ENCODE results near the gene LRRTM4. TPM values are rescaled to one million over a fixed set of nuclear protein-coding genes. Genes with fewer than 3 reads are reported as not detected.

LRRTM4 gene
- total RNA-seq, 1 experiment from 2014 or later, result 0.23 TPM

DNA sequence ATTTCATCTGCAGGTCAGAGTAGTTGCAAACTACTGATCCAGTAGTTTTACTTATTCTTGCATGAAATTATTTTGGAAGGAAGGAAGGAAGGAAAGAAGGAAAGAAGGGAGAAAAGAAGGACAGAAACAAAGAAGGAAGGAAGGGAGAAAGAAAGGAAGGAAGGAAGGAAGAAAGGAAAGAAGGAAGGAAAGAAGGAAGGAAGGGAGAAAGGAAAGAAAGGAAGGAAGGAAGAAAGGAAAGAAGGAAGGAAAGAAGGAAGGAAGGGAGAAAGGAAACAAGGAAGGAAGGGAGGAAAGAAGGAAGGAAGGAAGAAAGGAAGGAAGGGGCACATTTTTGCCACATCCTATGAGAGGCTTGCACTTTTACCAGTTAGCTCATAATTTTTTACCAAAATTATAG is 186.2 kb downstream of the LRRTM4 start:
- CTCF ChIA-PET, result no interaction called here

DNA sequence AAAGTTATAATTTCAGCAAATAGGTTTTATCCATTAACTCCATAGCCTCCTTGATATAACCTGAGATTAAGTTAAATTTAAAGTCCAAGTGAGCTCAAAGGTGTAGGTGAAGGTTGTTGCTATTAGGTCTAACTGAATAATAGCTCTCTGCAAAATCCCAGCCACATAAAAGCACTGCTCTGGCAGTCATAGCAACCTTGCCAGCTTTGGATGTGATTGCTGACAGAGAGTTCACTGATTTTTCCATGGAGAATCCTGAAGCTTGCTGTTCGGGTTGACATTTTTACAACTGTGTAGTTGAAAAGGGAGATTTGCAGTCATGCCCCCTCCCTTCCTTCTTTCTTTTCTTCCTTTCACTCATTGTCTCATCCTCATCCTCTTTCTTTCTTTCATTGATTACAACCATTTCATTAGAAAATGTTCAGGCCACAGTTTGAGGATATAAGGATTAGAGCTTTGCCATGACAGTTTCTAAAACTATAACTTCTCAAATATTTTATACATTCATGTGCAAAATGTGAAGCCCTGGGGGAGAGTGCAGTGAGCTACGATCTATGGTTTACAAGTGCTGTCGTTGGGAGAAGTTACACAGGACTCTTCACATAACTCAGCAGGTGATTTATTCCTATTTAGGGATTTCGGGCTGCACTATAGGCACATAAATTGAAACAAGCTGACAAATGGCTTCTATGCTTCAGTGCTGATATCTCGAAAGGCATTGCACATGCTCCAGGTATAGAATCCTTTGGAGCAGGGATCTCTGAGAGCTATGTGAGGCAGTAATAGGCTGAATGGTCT is 193.8 kb downstream of the LRRTM4 start:
- ChIA-PET CTCF (no interaction called here), POLR2A (no interaction called here)
- Histone ChIP-seq H3K27ac (ENCODE audit: low read length) (no peak overlapping the region), H3K9me3 (ENCODE audit: control insufficient read depth, insufficient read depth, low read depth, low read length) (no peaks in the 10 kb centered on the region), H3K36me3 (ENCODE audit: control insufficient read depth, insufficient read depth, low read length) (no peaks in the 10 kb centered on the region), H3K4me3 (ENCODE audit: low read depth in 2 of 2, low read length in 2 of 2) (no peak overlapping the region), H3K4me1 (ENCODE audit: control insufficient read depth, insufficient read depth, low read length) (no peaks in the 10 kb centered on the region), H3K27me3 (ENCODE audit: control insufficient read depth, insufficient read depth, low read length) (no peaks in the 10 kb centered on the region)
- BruUV-seq (replicated peaks), result no TSS peak
- DNase-seq (ENCODE audit: low read depth, low spot score) (no peak), ATAC-seq (no peak)
- in situ Hi-C loops (cut with HindIII; ENCODE audit: low pct_unique_long_range_greater_than_20kb, low sequenced_read_pairs), result no loop called here
- TF ChIP-seq, protein P1, sequence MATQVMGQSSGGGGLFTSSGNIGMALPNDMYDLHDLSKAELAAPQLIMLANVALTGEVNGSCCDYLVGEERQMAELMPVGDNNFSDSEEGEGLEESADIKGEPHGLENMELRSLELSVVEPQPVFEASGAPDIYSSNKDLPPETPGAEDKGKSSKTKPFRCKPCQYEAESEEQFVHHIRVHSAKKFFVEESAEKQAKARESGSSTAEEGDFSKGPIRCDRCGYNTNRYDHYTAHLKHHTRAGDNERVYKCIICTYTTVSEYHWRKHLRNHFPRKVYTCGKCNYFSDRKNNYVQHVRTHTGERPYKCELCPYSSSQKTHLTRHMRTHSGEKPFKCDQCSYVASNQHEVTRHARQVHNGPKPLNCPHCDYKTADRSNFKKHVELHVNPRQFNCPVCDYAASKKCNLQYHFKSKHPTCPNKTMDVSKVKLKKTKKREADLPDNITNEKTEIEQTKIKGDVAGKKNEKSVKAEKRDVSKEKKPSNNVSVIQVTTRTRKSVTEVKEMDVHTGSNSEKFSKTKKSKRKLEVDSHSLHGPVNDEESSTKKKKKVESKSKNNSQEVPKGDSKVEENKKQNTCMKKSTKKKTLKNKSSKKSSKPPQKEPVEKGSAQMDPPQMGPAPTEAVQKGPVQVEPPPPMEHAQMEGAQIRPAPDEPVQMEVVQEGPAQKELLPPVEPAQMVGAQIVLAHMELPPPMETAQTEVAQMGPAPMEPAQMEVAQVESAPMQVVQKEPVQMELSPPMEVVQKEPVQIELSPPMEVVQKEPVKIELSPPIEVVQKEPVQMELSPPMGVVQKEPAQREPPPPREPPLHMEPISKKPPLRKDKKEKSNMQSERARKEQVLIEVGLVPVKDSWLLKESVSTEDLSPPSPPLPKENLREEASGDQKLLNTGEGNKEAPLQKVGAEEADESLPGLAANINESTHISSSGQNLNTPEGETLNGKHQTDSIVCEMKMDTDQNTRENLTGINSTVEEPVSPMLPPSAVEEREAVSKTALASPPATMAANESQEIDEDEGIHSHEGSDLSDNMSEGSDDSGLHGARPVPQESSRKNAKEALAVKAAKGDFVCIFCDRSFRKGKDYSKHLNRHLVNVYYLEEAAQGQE (IDR thresholded peaks at IDR 0.05; ENCODE audit: insufficient read depth in 1 of 2, low read depth in 2 of 2, low read length in 1 of 2), result no peak
- TF ChIP-seq POLR2AphosphoS5 (IDR thresholded peaks at IDR 0.05; ENCODE audit: low read depth, low read length), result no peak
- TF ChIP-seq TCF7L2 (IDR thresholded peaks at IDR 0.05; ENCODE audit: low read depth, low read length), result no peak
- TF ChIP-seq, protein P2, sequence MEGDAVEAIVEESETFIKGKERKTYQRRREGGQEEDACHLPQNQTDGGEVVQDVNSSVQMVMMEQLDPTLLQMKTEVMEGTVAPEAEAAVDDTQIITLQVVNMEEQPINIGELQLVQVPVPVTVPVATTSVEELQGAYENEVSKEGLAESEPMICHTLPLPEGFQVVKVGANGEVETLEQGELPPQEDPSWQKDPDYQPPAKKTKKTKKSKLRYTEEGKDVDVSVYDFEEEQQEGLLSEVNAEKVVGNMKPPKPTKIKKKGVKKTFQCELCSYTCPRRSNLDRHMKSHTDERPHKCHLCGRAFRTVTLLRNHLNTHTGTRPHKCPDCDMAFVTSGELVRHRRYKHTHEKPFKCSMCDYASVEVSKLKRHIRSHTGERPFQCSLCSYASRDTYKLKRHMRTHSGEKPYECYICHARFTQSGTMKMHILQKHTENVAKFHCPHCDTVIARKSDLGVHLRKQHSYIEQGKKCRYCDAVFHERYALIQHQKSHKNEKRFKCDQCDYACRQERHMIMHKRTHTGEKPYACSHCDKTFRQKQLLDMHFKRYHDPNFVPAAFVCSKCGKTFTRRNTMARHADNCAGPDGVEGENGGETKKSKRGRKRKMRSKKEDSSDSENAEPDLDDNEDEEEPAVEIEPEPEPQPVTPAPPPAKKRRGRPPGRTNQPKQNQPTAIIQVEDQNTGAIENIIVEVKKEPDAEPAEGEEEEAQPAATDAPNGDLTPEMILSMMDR (IDR thresholded peaks at IDR 0.05), result no peak
- TF ChIP-seq SIN3A (IDR thresholded peaks at IDR 0.05; ENCODE audit: borderline replicate concordance, insufficient read depth, low read depth, low read length), result no peak
- intact Hi-C loops (cut with micrococcal nuclease; ENCODE audit: unreplicated experiment), result no loop called here

More for the DNA sequence above, 186.2 kb downstream of the LRRTM4 start:
- Histone ChIP-seq H3K27ac (ENCODE audit: low read length) (no peak overlapping the region), H3K27me3 (ENCODE audit: control insufficient read depth, insufficient read depth, low read length) (no peaks in the 10 kb centered on the region), H3K36me3 (ENCODE audit: control insufficient read depth, insufficient read depth, low read length) (no peaks in the 10 kb centered on the region), H3K4me1 (ENCODE audit: control insufficient read depth, insufficient read depth, low read length) (no peaks in the 10 kb centered on the region), H3K9me3 (ENCODE audit: control insufficient read depth, insufficient read depth, low read depth, low read length) (no peaks in the 10 kb centered on the region), H3K4me3 (ENCODE audit: low read depth in 2 of 2, low read length in 2 of 2) (no peak overlapping the region)
- POLR2A ChIA-PET, result no interaction called here
- intact Hi-C loops (cut with micrococcal nuclease; ENCODE audit: unreplicated experiment), result no loop called here
- ATAC-seq (no peak), DNase-seq (ENCODE audit: low read depth, low spot score) (no peak)
- TF ChIP-seq, protein P1 (IDR thresholded peaks at IDR 0.05; ENCODE audit: insufficient read depth in 1 of 2, low read depth in 2 of 2, low read length in 1 of 2), result no peak
- TF ChIP-seq TCF7L2 (IDR thresholded peaks at IDR 0.05; ENCODE audit: low read depth, low read length), result no peak
- no TSS peak for BruUV-seq (replicated peaks)
- in situ Hi-C loops (cut with HindIII; ENCODE audit: low pct_unique_long_range_greater_than_20kb, low sequenced_read_pairs), result no loop called here
